SK-N-SH treated with all-trans-retinoic acid at 6 μM for 48 hours (cell line): ENCODE results near the gene RABGAP1L.

Experiments used
- ATAC-seq: fragments of 200-7000 bp; cut with Tn5 transposase; 3 replicates; pipeline ENCODE4 v1.9.1; 2020; ENCODE audit warnings: mild to moderate bottlenecking, moderate library complexity
- ARNTL ChIP-seq: fragments of 450-650 bp; formaldehyde crosslinking; IDR thresholded peaks from 2 replicates; pipeline ENCODE4 v1.5.0; 2020; ENCODE audit warnings: low read depth, mild to moderate bottlenecking, moderate library complexity, borderline replicate concordance
- BACH2 ChIP-seq: fragments of 250-450 bp; sonication (Bioruptor Pico); IDR thresholded peaks from 2 replicates; pipeline ENCODE4 v1.9.0; 2021; ENCODE audit warnings: mild to moderate bottlenecking, borderline replicate concordance
- CSDC2 ChIP-seq: fragments of 250-450 bp; sonication (Bioruptor Pico); IDR thresholded peaks from 2 replicates; pipeline ENCODE4 v1.5.0; 2020; ENCODE audit warnings: mild to moderate bottlenecking, moderate library complexity
- CSRNP3 ChIP-seq: fragments of 250-450 bp; sonication (Bioruptor Pico); IDR thresholded peaks from 2 replicates; pipeline ENCODE4 v1.5.1; 2021; ENCODE audit warnings: mild to moderate bottlenecking, moderate library complexity
- ESRRG ChIP-seq: fragments of 250-450 bp; sonication (Bioruptor Pico); IDR thresholded peaks from 2 replicates; pipeline ENCODE4 v1.6.1; 2021; ENCODE audit warnings: mild to moderate bottlenecking
- GLIS3 ChIP-seq: fragments of 250-450 bp; sonication (Bioruptor Pico); IDR thresholded peaks from 2 replicates; pipeline ENCODE4 v1.5.0; 2020; ENCODE audit warnings: mild to moderate bottlenecking, moderate library complexity
- ISL1 ChIP-seq: fragments of 250-450 bp; sonication (Bioruptor Pico); IDR thresholded peaks from 2 replicates; pipeline ENCODE4 v2.1.2; 2022; ENCODE audit warnings: mild to moderate bottlenecking, moderate library complexity
- OSR1 ChIP-seq: fragments of 250-450 bp; sonication (Bioruptor Pico); IDR thresholded peaks from 2 replicates; pipeline ENCODE4 v1.8.0; 2022; ENCODE audit warnings: moderate library complexity, mild to moderate bottlenecking, inconsistent platforms
- PATZ1 ChIP-seq: fragments of 250-450 bp; sonication (Bioruptor Pico); IDR thresholded peaks from 2 replicates; pipeline ENCODE4 v1.8.0; 2020; ENCODE audit warnings: mild to moderate bottlenecking, moderate library complexity, borderline replicate concordance
- POU6F1 ChIP-seq: fragments of 250-450 bp; sonication (Bioruptor Pico); IDR thresholded peaks from 2 replicates; pipeline ENCODE4 v1.8.0; 2021; ENCODE audit warnings: low read depth, mild to moderate bottlenecking, moderate library complexity, borderline replicate concordance
- PPARA ChIP-seq: fragments of 250-450 bp; sonication (Bioruptor Pico); IDR thresholded peaks from 2 replicates; pipeline ENCODE4 v1.5.0; 2020; ENCODE audit warnings: mild to moderate bottlenecking, borderline replicate concordance
- RARB ChIP-seq: fragments of 250-450 bp; sonication (Bioruptor Pico); IDR thresholded peaks from 2 replicates; pipeline ENCODE4 v1.8.0; 2021; ENCODE audit warnings: mild to moderate bottlenecking, moderate library complexity
- SNAI2 ChIP-seq: fragments of 250-450 bp; sonication (Bioruptor Pico); IDR thresholded peaks from 2 replicates; pipeline ENCODE4 v1.5.0; 2020; ENCODE audit warnings: mild to moderate bottlenecking, moderate library complexity
- TCF4 ChIP-seq: fragments of 250-450 bp; sonication (Bioruptor Pico); IDR thresholded peaks from 2 replicates; pipeline ENCODE4 v1.8.0; 2021; ENCODE audit warnings: mild to moderate bottlenecking, moderate library complexity, borderline replicate concordance
- TOX ChIP-seq: fragments of 250-450 bp; sonication (Bioruptor Pico); IDR thresholded peaks from 2 replicates; pipeline ENCODE4 v1.8.0; 2021; ENCODE audit warnings: mild to moderate bottlenecking, moderate library complexity, borderline replicate concordance
- TSHZ2 ChIP-seq: fragments of 250-450 bp; sonication (Bioruptor Pico); IDR thresholded peaks from 2 replicates; pipeline ENCODE4 v1.5.0; 2020; ENCODE audit warnings: mild to moderate bottlenecking, moderate library complexity
- ZC3H10 ChIP-seq: fragments of 250-450 bp; sonication (Bioruptor Pico); IDR thresholded peaks from 2 replicates; pipeline ENCODE4 v1.5.1; 2021; ENCODE audit warnings: mild to moderate bottlenecking, moderate library complexity
- ZFP30 ChIP-seq: fragments of 450-650 bp; formaldehyde crosslinking; IDR thresholded peaks from 2 replicates; pipeline ENCODE4 v1.5.0; 2022; ENCODE audit warnings: mild to moderate bottlenecking, moderate library complexity
- ZNF70 ChIP-seq: fragments of 450-650 bp; formaldehyde crosslinking; IDR thresholded peaks from 2 replicates; pipeline ENCODE4 v1.5.0; 2020; ENCODE audit warnings: mild to moderate bottlenecking, moderate library complexity
- ZNF8 ChIP-seq: fragments of 450-650 bp; formaldehyde crosslinking; IDR thresholded peaks from 2 replicates; pipeline ENCODE4 v1.5.0; 2020; ENCODE audit warnings: mild to moderate bottlenecking, moderate library complexity

RABGAP1L gene

GRCh38 chr1:174393885-174394284 is 234.6 kb downstream of the RABGAP1L start (continued):
- TF ChIP-seq PPARA (CRISPR knock-in tag) (no peak), OSR1 (CRISPR knock-in tag) (no peak), TSHZ2 (CRISPR knock-in tag) (no peak), PATZ1 (no peak)

- TF ChIP-seq ZC3H10 = no peak
- TF ChIP-seq, all 23 proteins: peak for 0
- no peak for ATAC-seq
Observed at GRCh38 chr1:174397261-174397660, 237.9 kb downstream of the RABGAP1L start.

GRCh38 chr1:174398246-174398645 is 238.9 kb downstream of the RABGAP1L start:
- ATAC-seq = no peak

More at GRCh38 chr1:174398246-174398645, 238.9 kb downstream of the RABGAP1L start:
- no peak for TF ChIP-seq PATZ1
- no peak for TF ChIP-seq PPARA (CRISPR knock-in tag)
- TF ChIP-seq ZNF70 (CRISPR knock-in tag) = no peak
- no peak for TF ChIP-seq SNAI2 (CRISPR knock-in tag)
- no peak for TF ChIP-seq ZFP30
- TF ChIP-seq ARNTL (CRISPR knock-in tag) = no peak
- no peak for TF ChIP-seq ISL1 (CRISPR knock-in tag)
- no peak for TF ChIP-seq CSRNP3
- TF ChIP-seq POU6F1 = no peak
- no peak for TF ChIP-seq RARB
- no peak for TF ChIP-seq TCF4 (CRISPR knock-in tag)
- TF ChIP-seq TOX (CRISPR knock-in tag) = no peak
- no peak for TF ChIP-seq ESRRG (CRISPR knock-in tag)
- no peak for TF ChIP-seq OSR1 (CRISPR knock-in tag)
- TF ChIP-seq CSDC2 (CRISPR knock-in tag) = no peak
- TF ChIP-seq BACH2 (CRISPR knock-in tag) = no peak
- TF ChIP-seq GLIS3 = no peak
- no peak for TF ChIP-seq ZNF8 (CRISPR knock-in tag)
